ENCODE data around the gene DCTN3.
A peak's percentile ranks its signal among the peaks of the same experiment; 100 is the strongest.

The DCTN3 gene

DNA sequence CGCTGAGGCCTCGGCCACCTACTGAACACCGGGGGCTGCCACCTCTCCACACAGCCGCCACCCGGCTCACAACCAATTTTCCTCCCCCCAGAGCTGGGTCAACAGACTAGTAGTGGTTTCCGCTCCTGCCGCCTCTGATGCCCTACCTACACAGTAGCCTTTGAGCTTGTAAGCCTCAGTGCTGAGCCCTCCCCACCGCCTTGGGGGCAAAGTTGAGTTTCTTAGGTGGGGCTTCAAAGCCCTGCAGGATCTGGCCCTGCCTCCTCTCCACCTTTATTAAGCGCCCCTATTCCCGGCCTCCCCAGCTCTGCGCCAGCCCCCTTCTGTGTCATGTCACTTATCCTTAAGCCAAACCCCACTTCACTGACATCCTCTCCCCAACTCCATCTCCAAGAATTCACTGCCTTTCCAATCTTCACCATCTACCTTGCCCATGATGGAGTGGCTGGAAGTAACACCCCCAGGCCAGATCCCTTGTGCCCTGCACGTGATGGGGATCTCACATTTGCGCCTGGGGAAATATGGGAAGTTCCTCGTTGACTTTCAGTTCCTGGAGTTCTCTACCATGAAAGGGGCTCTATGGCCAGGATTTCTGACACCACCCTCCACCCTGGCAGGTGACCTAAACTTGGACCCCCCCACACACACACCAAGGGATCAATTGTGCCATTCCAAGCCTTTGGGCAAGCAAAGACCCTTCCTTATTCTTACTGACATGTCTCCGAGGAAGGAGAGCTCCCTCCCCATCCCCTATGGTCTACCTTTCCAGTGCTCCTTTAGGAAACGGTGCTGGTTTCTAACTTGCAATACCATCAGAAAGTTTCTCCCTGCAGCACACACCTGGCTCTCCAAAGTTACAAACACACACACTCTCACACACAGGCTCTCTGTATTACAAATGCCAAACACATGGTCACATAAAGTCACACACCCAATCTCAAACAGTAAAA lies 28.1 kb downstream of the DCTN3 start:
- no peak for DNase-seq (ENCODE audit: extremely low read depth, insufficient read length)
- TF ChIP-seq, protein P1, sequence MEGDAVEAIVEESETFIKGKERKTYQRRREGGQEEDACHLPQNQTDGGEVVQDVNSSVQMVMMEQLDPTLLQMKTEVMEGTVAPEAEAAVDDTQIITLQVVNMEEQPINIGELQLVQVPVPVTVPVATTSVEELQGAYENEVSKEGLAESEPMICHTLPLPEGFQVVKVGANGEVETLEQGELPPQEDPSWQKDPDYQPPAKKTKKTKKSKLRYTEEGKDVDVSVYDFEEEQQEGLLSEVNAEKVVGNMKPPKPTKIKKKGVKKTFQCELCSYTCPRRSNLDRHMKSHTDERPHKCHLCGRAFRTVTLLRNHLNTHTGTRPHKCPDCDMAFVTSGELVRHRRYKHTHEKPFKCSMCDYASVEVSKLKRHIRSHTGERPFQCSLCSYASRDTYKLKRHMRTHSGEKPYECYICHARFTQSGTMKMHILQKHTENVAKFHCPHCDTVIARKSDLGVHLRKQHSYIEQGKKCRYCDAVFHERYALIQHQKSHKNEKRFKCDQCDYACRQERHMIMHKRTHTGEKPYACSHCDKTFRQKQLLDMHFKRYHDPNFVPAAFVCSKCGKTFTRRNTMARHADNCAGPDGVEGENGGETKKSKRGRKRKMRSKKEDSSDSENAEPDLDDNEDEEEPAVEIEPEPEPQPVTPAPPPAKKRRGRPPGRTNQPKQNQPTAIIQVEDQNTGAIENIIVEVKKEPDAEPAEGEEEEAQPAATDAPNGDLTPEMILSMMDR (IDR thresholded peaks at IDR 0.05; ENCODE audit: insufficient read depth, low read length, poor library complexity, severe bottlenecking), result no peak
- H3K27me3 ChIP-seq (replicated peaks; ENCODE audit: control insufficient read depth, insufficient read depth, low read length), result peaks cover 10% of the 10 kb centered on the region
- no peaks in the 10 kb centered on the region for H3K36me3 ChIP-seq (ENCODE audit: control insufficient read depth, insufficient read depth, low read length)
- H3K4me3 ChIP-seq (replicated peaks; ENCODE audit: low read depth, low read length), result no peak overlapping the region

DNA sequence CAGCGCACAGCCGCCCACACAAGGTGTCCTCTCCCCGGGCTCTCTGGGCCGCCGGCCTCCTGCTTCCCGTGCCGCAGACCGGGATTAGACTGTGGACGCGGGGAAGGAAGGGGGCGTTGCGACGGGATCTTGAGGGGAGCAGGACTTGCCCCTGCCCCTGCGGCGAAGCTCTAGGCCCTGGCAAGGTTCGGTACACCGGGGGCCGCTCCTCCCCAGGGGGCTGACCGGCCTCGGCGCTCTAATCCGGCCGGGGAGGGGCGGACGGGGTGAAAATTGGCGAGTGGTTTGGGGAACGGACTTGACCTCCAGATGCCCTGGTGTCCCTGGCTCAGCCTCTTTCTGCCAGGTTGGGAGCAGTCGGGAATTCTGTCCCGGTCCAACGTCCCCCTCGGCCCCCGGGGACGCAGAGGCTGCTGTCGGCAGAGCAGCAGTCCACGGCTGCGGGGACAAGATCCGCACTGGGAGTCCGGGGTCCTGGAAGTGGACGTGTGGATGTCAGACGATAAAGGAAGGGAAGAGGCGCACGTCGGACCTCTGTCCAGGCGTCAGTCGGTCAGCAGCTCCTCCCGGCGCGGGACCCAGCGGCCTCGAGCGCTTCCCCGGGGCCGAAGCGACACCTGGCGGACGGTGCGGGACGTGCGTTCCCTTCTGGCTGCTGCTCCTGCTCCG lies 28.9 kb downstream of the DCTN3 start:
- DNase-seq (ENCODE audit: extremely low read depth, insufficient read length), result peak; percentile 75
- Histone ChIP-seq H3K4me3 (replicated peaks; ENCODE audit: low read depth, low read length) (no peak overlapping the region; the same call in 1 of the 2 replicates), H3K27me3 (replicated peaks; ENCODE audit: control insufficient read depth, insufficient read depth, low read length) (peaks cover 10% of the 10 kb centered on the region), H3K36me3 (ENCODE audit: control insufficient read depth, insufficient read depth, low read length) (no peaks in the 10 kb centered on the region)
- TF ChIP-seq, protein P1 (IDR thresholded peaks at IDR 0.05; ENCODE audit: insufficient read depth, low read length, poor library complexity, severe bottlenecking), result peak; percentile 96

DNA sequence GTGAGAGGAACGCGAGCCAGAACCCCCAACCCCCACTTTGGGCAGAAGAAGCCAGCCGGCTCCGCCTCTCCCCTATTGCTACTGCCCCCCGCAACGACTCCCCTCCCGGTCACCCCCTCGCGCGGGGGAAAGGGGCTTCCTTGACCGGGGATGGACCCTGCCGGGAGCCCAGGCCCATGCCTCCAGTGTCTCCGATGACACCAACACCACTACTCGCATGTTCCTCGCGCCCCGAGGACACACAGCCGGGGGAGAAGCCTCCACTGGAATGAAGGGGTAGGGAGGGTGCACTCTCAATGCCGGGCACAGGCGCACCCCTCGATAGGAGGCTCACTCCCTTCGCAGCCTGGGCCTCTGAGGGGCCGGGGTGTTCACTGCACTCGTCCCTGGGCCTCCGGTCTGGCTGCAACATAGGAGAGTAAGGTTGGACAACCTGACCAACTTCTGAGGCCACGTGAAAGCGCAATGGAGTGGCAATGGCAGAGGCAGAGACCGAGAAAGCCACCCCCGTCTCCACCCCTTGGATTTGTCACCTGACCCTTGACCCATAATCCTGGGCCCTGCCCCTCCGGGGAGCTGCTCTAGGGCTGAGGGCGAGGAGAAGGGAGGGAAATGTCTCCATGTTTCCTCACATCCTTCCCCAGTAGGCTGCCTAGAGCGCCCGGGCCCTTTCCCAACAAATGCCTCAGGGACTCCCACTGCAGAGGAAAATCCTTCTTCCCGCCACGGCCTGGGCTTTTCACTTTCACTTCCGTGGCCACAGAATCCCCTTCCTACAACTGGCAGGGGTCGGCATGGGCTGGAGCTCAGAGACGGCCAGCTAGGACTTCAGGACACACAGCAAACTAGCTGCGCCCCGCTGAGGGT lies 29.7 kb downstream of the DCTN3 start:
- Histone ChIP-seq H3K36me3 (ENCODE audit: control insufficient read depth, insufficient read depth, low read length) (no peaks in the 10 kb centered on the region), H3K4me3 (replicated peaks; ENCODE audit: low read depth, low read length) (no peak overlapping the region; the same call in 1 of the 2 replicates), H3K27me3 (replicated peaks; ENCODE audit: control insufficient read depth, insufficient read depth, low read length) (peaks cover 13% of the 10 kb centered on the region)
- DNase-seq (ENCODE audit: extremely low read depth, insufficient read length), result peak; percentile 16
- TF ChIP-seq, protein P1 (IDR thresholded peaks at IDR 0.05; ENCODE audit: insufficient read depth, low read length, poor library complexity, severe bottlenecking), result no peak

DNA sequence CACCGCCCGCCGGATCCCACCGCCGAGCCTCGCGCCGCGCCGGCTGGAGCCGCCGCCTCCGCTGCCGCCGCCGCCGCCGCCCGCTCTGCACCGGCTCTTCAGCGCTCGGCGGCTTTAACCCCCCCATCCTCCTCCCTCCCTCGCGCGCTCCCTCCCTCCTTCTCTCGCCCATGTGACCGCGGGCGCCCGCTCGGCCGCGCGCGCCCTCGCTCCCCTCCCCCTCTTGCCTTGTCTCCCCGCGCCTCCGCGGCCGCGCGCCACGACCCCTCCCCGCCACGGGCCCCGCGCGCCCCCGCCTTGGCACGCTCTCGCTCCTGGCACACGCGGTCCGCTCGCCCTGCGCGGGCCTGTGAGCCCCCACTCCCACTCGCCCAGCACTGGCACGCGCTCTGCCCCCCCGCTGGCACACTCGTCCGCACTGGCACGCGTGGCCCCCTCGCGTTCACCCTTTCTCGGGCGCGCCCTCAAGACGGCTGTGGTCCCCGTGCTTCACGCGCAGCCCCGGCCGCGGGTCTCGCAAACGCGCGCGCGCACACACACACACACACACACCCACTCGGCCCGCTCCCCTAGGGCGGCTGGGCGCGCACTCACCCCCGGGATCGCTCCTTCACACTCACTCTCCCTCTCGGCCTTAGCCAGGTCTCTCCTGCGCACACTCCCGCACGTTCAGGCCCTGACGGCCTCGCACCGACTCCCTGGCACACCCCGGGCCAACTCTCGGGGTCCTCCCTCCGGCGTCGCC lies 30.5 kb downstream of the DCTN3 start, which contains the start of gene CNTFR:
Gene CNTFR, minus strand, starts transcription at position 89 of the 745 bp plus-strand sequence. CDS start 20,743 bp downstream, outside the sequence.
- Histone ChIP-seq H3K36me3 (ENCODE audit: control insufficient read depth, insufficient read depth, low read length) (no peaks in the 10 kb centered on the region), H3K4me3 (replicated peaks; ENCODE audit: low read depth, low read length) (no peak within 1 kb of the TSS), H3K27me3 (replicated peaks; ENCODE audit: control insufficient read depth, insufficient read depth, low read length) (peaks cover 13% of the 10 kb centered on the region)
- no peak for DNase-seq (ENCODE audit: extremely low read depth, insufficient read length)
- TF ChIP-seq, protein P1 (IDR thresholded peaks at IDR 0.05; ENCODE audit: insufficient read depth, low read length, poor library complexity, severe bottlenecking), result no peak
